OCI-LY7 (cell line): ENCODE data around the gene ELL. TPM values are rescaled to one million over a fixed set of nuclear protein-coding genes. Genes with fewer than 3 reads are reported as not detected.

ENCODE experiments used
- BruUV-seq: library from RNA; stranded (reverse); fragments of 400-500 nt; replicated peaks from 2 replicates; lab custom pipeline; 2021; lab: Mats Ljungman, UMichigan
- CTCF ChIA-PET: fragments of 300-600 bp; sonication (Branson Sonifier 250); formaldehyde crosslinking; loops from one replicate; lab custom pipeline; 2022; ENCODE audit warnings: antibody characterized with exemption; ENCODE audit not compliant: unreplicated experiment; lab: Charles Lee
- POLR2A ChIA-PET: fragments of 300-600 bp; sonication (Branson Sonifier 250); formaldehyde crosslinking; loops from one replicate; lab custom pipeline; 2022; ENCODE audit warnings: antibody characterized with exemption; lab: Charles Lee
- DNase-seq: peaks from one replicate; pipeline ENCODE4 v3.0.0-alpha.2; 2015; ENCODE audit warnings: low spot score
- H2AFZ ChIP-seq: fragments of 200-600 bp; sonication (generic), shearing (Covaris generic); 2 replicates; pipeline ENCODE4 v1.6.1; 2014; ENCODE audit warnings: mild to moderate bottlenecking, antibody characterized with exemption, low read length, moderate library complexity
- H3K27ac ChIP-seq: fragments of 200-600 bp; sonication (generic); 2 replicates; pipeline ENCODE4 v1.5.1; 2014; ENCODE audit warnings: mixed run types, low read depth, mild to moderate bottlenecking, moderate library complexity, low read length, inconsistent platforms; ENCODE audit not compliant: poor library complexity, severe bottlenecking
- H3K36me3 ChIP-seq: fragments of 200-600 bp; sonication (generic); 2 replicates; pipeline ENCODE4 v1.6.1; 2014; ENCODE audit warnings: mild to moderate bottlenecking, antibody characterized with exemption, low read length, moderate library complexity, mixed read lengths; ENCODE audit not compliant: insufficient read depth
- H3K4me1 ChIP-seq: fragments of 200-600 bp; sonication (generic); 2 replicates; pipeline ENCODE4 v1.5.1; 2014; ENCODE audit warnings: mild to moderate bottlenecking, low read length; ENCODE audit not compliant: insufficient read depth, poor library complexity, severe bottlenecking
- H3K4me2 ChIP-seq: fragments of 200-600 bp; sonication (generic); 2 replicates; pipeline ENCODE4 v1.6.1; 2014; ENCODE audit warnings: mild to moderate bottlenecking, low read length
- H3K4me3 ChIP-seq: fragments of 200-600 bp; sonication (generic); 2 replicates; pipeline ENCODE4 v1.5.1; 2014; ENCODE audit warnings: mild to moderate bottlenecking, low read depth, low read length; ENCODE audit not compliant: poor library complexity, severe bottlenecking
- H3K79me2 ChIP-seq: fragments of 200-600 bp; sonication (generic); 2 replicates; pipeline ENCODE4 v1.6.1; 2016; ENCODE audit warnings: low read depth, mild to moderate bottlenecking, low read length, moderate library complexity, mixed read lengths; ENCODE audit not compliant: insufficient read depth
- H3K9me2 ChIP-seq: fragments of 200-600 bp; sonication (generic); 2 replicates; pipeline ENCODE4 v1.6.1; 2016; ENCODE audit warnings: mild to moderate bottlenecking, low read length, mixed read lengths; ENCODE audit not compliant: insufficient read depth
- H3K9me3 ChIP-seq: fragments of 200-600 bp; sonication (generic); 2 replicates; pipeline ENCODE4 v1.6.1; 2014; ENCODE audit warnings: mild to moderate bottlenecking, mixed run types, low read length, mixed read lengths
- H4K20me1 ChIP-seq: fragments of 200-600 bp; sonication (generic); 2 replicates; pipeline ENCODE4 v1.6.1; 2014; ENCODE audit warnings: mild to moderate bottlenecking, antibody characterized with exemption, low read length, moderate library complexity, mixed read lengths; ENCODE audit not compliant: insufficient read depth
- EZH2phosphoT487 ChIP-seq: fragments of 200-600 bp; sonication (generic); IDR thresholded peaks from 2 replicates; pipeline ENCODE4 v1.6.1; 2018; ENCODE audit warnings: low read depth, borderline replicate concordance, mild to moderate bottlenecking, mixed run types, antibody characterized with exemption, low read length, moderate library complexity, mixed read lengths
- intact Hi-C: fragments of 100-400 bp; cut with micrococcal nuclease; formaldehyde crosslinking; loops from one replicate; pipeline ENCODE4 v1.10.0; 2022; ENCODE audit not compliant: unreplicated experiment
- total RNA-seq, 2 experiments: library from RNA; depleted of rRNA in 1 of 2; stranded (reverse); fragments of >200 nt in 1 of 2; shearing (Covaris generic) in 1 of 2; gene quantifications; 2 replicates each; pipeline ENCODE4 v1.2.3, GENCODE V29; 2014 to 2022
- TF ChIP-seq, protein P1 (sequence below): fragments of 200-600 bp; sonication (generic); conservative IDR thresholded peaks from 2 replicates; pipeline ENCODE4 v1.5.1; 2014; ENCODE audit warnings: mild to moderate bottlenecking, antibody characterized with exemption, low read length, moderate library complexity, mixed read lengths

ELL gene
- total RNA-seq, 2 experiments from 2014 or later = 14.4 to 24.6 TPM

DNA sequence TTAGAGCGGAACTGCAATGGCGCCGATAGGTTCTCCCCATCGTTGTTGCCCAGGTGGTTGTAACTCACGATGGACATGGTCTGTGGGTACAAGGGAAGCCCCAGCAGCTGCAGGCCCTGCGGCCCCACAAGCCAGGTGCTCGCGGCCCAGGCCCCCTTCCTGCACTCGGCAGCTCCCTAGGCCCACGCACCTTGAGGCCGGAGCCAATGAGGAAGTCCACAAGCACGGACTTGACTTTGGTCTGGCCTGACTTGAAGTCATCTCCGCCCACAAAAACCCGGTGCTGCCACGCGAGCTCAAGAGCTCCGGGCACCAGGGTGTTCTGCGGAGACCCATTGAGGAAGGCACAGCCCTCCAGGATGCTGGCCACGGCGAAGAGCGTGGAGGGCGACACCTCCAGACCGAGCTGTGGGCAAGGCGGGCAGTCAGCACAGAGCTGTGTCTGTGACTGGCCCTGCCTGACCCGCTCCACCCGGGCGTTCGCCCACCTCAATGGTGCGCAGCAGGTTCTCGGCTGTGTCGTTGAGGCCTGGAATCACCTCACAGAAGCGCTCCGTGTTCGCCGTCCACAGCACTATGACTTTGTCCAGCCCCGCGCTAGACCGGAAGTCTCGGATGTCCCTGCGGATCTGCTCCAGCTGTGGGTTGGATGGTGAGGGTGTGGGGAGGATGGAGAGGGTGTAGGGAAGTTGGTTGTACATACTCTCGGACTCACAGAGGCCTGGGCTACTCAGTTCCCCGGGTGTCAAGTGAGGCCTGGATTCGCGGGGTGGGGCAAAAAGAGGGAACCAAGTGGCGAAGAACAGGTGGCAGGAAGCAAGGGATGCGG, 85.8 kb downstream of the ELL start:
- CTCF ChIA-PET = no interaction called here

DNA sequence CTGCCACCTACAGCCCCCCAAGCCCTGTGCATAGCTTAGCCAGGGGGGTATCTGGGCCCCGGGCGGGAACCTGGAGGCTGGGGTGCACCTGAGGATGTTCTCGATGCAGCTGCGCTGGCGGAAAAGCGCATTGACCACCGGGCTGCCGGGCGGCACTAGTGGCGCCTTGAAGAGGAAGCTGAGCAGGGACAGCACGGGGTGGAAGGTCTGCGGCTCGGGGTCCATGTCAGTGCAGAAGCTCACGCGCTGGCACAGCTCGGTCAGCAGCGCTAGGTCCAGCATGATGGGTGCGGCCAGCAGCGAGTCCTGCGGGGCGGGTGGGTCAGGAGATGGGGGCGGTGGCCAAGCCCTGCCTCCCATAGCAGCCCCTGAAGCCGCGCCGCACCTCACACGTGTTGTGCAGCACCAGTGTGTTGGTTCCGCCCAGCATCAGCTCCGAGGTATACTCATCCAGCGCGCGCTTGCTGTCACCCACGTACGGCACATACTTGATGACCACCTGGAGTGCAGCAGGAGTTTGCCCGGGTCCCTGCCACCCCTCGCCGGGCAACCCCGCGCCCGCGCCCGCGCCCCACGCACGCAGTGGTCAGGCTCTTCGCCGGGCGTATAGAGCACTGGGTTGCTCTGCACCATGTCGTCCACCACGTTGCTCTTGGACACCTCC, 86.6 kb downstream of the ELL start:
- Histone ChIP-seq H3K9me2 (no peaks in the 10 kb centered on the region), H2AFZ (no peak overlapping the region), H3K36me3 (no peaks in the 10 kb centered on the region), H3K79me2 (no peaks in the 10 kb centered on the region), H3K4me1 (peaks cover 20% of the 10 kb centered on the region), H3K9me3 (no peaks in the 10 kb centered on the region), H3K4me2 (no peak overlapping the region), H3K4me3 (no peak overlapping the region), H3K27ac (no peak overlapping the region), H4K20me1 (no peaks in the 10 kb centered on the region)
- TF ChIP-seq, protein P1, sequence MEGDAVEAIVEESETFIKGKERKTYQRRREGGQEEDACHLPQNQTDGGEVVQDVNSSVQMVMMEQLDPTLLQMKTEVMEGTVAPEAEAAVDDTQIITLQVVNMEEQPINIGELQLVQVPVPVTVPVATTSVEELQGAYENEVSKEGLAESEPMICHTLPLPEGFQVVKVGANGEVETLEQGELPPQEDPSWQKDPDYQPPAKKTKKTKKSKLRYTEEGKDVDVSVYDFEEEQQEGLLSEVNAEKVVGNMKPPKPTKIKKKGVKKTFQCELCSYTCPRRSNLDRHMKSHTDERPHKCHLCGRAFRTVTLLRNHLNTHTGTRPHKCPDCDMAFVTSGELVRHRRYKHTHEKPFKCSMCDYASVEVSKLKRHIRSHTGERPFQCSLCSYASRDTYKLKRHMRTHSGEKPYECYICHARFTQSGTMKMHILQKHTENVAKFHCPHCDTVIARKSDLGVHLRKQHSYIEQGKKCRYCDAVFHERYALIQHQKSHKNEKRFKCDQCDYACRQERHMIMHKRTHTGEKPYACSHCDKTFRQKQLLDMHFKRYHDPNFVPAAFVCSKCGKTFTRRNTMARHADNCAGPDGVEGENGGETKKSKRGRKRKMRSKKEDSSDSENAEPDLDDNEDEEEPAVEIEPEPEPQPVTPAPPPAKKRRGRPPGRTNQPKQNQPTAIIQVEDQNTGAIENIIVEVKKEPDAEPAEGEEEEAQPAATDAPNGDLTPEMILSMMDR = no peak
- TF ChIP-seq EZH2phosphoT487 = no peak
- intact Hi-C loops = no loop called here
- BruUV-seq = no TSS peak
- DNase-seq = no peak
- POLR2A ChIA-PET = no interaction called here
- CTCF ChIA-PET = no interaction called here

More for the DNA sequence above, 85.8 kb downstream of the ELL start:
- no peak overlapping the region for H3K27ac ChIP-seq
- TF ChIP-seq, protein P1 = no peak
- no peak for TF ChIP-seq EZH2phosphoT487
- H3K4me3 ChIP-seq = no peak overlapping the region
- BruUV-seq = no TSS peak
- no peaks in the 10 kb centered on the region for H3K79me2 ChIP-seq
- intact Hi-C loops = no loop called here
- H3K36me3 ChIP-seq = no peaks in the 10 kb centered on the region
- no peak overlapping the region for H3K4me2 ChIP-seq
- POLR2A ChIA-PET = no interaction called here
- H4K20me1 ChIP-seq = no peaks in the 10 kb centered on the region
- no peak overlapping the region for H2AFZ ChIP-seq
- no peaks in the 10 kb centered on the region for H3K9me2 ChIP-seq
- no peaks in the 10 kb centered on the region for H3K9me3 ChIP-seq
- DNase-seq = no peak
- H3K4me1 ChIP-seq = peaks cover 20% of the 10 kb centered on the region
